ENCODE data around the gene ID3. TPM values are rescaled to one million over a fixed set of nuclear protein-coding genes. Genes with fewer than 3 reads are reported as not detected.

The ID3 gene
- total and polyA plus RNA-seq, 9 of the 15 experiments (the other 6 are each of a cell fraction or from before 2014, with no cell fraction given), result 6.8 to 59.8 (median 23.5) TPM

GRCh38 chr1:23555270-23555985 lies 3.9 kb downstream of the ID3 start (continued):
- TF ChIP-seq HINFP (tag; conservative IDR thresholded peaks at IDR 0.05; ENCODE audit: low read depth) (0 out of 2 replicates have a peak, but pooled peaks have one; percentile 7), STAT6 (CRISPR knock-in tag; IDR thresholded peaks at IDR 0.05) (0 out of 2 replicates have a peak, but pooled peaks have one; percentile 83), ZBTB26 (CRISPR knock-in tag; IDR thresholded peaks at IDR 0.05) (0 out of 2 replicates have a peak, but pooled peaks have one; percentile 39), ATF4 (CRISPR knock-in tag; IDR thresholded peaks at IDR 0.05) (0 out of 2 replicates have a peak, but pooled peaks have one; percentile 20), SMC3 (conservative IDR thresholded peaks at IDR 0.05; ENCODE audit: insufficient read depth, low read depth, low read length) (no peak), TAF1 (IDR thresholded peaks at IDR 0.05; ENCODE audit: control insufficient read depth, extremely low read depth, insufficient read depth, low read length, severe bottlenecking) (no peak), TEAD4 (IDR thresholded peaks at IDR 0.05; ENCODE audit: low read length) (no peak), TEAD4 (CRISPR knock-in tag; IDR thresholded peaks at IDR 0.05; ENCODE audit: borderline replicate concordance) (no peak), CREB3 (tag; conservative IDR thresholded peaks at IDR 0.05; ENCODE audit: low read depth) (peak; percentile 42; the same call in 1 of the 2 replicates), RBM39 (optimal IDR thresholded peaks at IDR 0.05; ENCODE audit: low read depth, low read length) (peak; percentile 60), TAL1 (IDR thresholded peaks at IDR 0.05) (no peak), ZNF239 (CRISPR knock-in tag; IDR thresholded peaks at IDR 0.05) (no peak), FOXA3 (CRISPR knock-in tag; conservative IDR thresholded peaks at IDR 0.05 in 1 of 2, IDR thresholded peaks at IDR 0.05 in 1 of 2) (peak in 1 of 2 experiments; percentile 52; a peak in 1 of 4 replicates), U2AF2 (optimal IDR thresholded peaks at IDR 0.05; ENCODE audit: low read depth, low read length) (no peak), MTF1 (CRISPR knock-in tag; IDR thresholded peaks at IDR 0.05; ENCODE audit: borderline replicate concordance) (0 out of 2 replicates have a peak, but pooled peaks have one; percentile 31), SLC30A9 (CRISPR knock-in tag; IDR thresholded peaks at IDR 0.05) (no peak), CREB3L1 (IDR thresholded peaks at IDR 0.05; ENCODE audit: borderline replicate concordance, low read depth) (peak; percentile 54; the same call in 1 of the 2 replicates)
